ENCODE data around the gene RALGPS2.

GRCh38 chr1:178927003-178927402 is 202.0 kb downstream of the RALGPS2 start:
- TF ChIP-seq POLR2A (IDR thresholded peaks at IDR 0.05; ENCODE audit: low read depth, low read length), result no peak
- no peak for TF ChIP-seq SPI1 (IDR thresholded peaks at IDR 0.05; ENCODE audit: low read depth, low read length)
- TF ChIP-seq POU2F2 (IDR thresholded peaks at IDR 0.05; ENCODE audit: low read depth, low read length), result no peak
- no peak for TF ChIP-seq POLR2AphosphoS5 (IDR thresholded peaks at IDR 0.05; ENCODE audit: low read depth, low read length)
